BLaER1 (cell line): Measurements from ENCODE around the gene B4GALT2.

ENCODE experiments used
- H3K27ac ChIP-seq: shearing (Covaris generic); formaldehyde crosslinking; 2 replicates; pipeline ENCODE4 v1.8.1; 2022
- H3K27me3 ChIP-seq: shearing (Covaris generic); formaldehyde crosslinking; 2 replicates; pipeline ENCODE4 v1.8.1; 2022
- H3K36me3 ChIP-seq: shearing (Covaris generic); formaldehyde crosslinking; 2 replicates; pipeline ENCODE4 v1.8.1; 2022
- H3K4me1 ChIP-seq: shearing (Covaris generic); formaldehyde crosslinking; 2 replicates; pipeline ENCODE4 v1.8.1; 2022
- H3K4me2 ChIP-seq: shearing (Covaris generic); formaldehyde crosslinking; 2 replicates; pipeline ENCODE4 v1.8.1; 2022
- H3K4me3 ChIP-seq: shearing (Covaris generic); formaldehyde crosslinking; 2 replicates; pipeline ENCODE4 v1.8.1; 2022
- H3K9ac ChIP-seq: shearing (Covaris generic); formaldehyde crosslinking; 2 replicates; pipeline ENCODE4 v1.8.1; 2022
- H3K9me3 ChIP-seq: shearing (Covaris generic); formaldehyde crosslinking; 2 replicates; pipeline ENCODE4 v1.8.1; 2022
- H4K20me1 ChIP-seq: shearing (Covaris generic); formaldehyde crosslinking; 2 replicates; pipeline ENCODE4 v1.8.1; 2022
- Cebpa-rat ChIP-seq: shearing (Covaris generic); IDR thresholded peaks from 2 replicates; pipeline ENCODE4 v1.8.1; 2022

Gene B4GALT2

GRCh38 chr1:43978551-43979260 is at the start of gene B4GALT2:
Gene B4GALT2 (plus strand): TSS chr1:43979210. CDS start chr1:43981161, 1,951 bp downstream.
- Histone ChIP-seq H3K4me3 (peak within 1 kb of the TSS; percentile 86), H3K4me1 (peaks cover 61% of the 10 kb centered on the region), H3K27ac (peak within 1 kb of the TSS; percentile 93), H3K4me2 (peak within 1 kb of the TSS; percentile 94), H3K9ac (peak within 1 kb of the TSS; percentile 90), H3K36me3 (peaks cover 53% of the 10 kb centered on the region), H3K9me3 (no peaks in the 10 kb centered on the region), H3K27me3 (no peaks in the 10 kb centered on the region), H4K20me1 (peaks cover 74% of the 10 kb centered on the region)
- no peak for TF ChIP-seq Cebpa-rat

- TF ChIP-seq Cebpa-rat, result no peak
- Histone ChIP-seq H3K9ac (no peak overlapping the region), H3K27ac (no peak overlapping the region), H3K9me3 (no peaks in the 10 kb centered on the region), H3K27me3 (peaks cover 35% of the 10 kb centered on the region), H3K4me2 (no peak overlapping the region), H3K4me1 (peaks cover 36% of the 10 kb centered on the region), H3K36me3 (peaks cover 29% of the 10 kb centered on the region), H3K4me3 (no peak overlapping the region), H4K20me1 (peaks cover 19% of the 10 kb centered on the region)
These were observed 48.7 kb upstream of the B4GALT2 start for GRCh38 chr1:43930168-43930948.

- Histone ChIP-seq H3K36me3 (peaks cover 23% of the 10 kb centered on the region), H3K4me3 (no peak overlapping the region), H3K27me3 (peaks cover 41% of the 10 kb centered on the region), H4K20me1 (peaks cover 24% of the 10 kb centered on the region), H3K27ac (no peak overlapping the region), H3K4me2 (no peak overlapping the region), H3K9me3 (no peaks in the 10 kb centered on the region), H3K9ac (no peak overlapping the region), H3K4me1 (peaks cover 39% of the 10 kb centered on the region)
- no peak for TF ChIP-seq Cebpa-rat
These were observed 48.1 kb upstream of the B4GALT2 start for GRCh38 chr1:43930949-43931275.

GRCh38 chr1:43931711-43932660 is 47.0 kb upstream of the B4GALT2 start:
- H3K9ac ChIP-seq, result no peak overlapping the region; the same call in 1 of the 2 replicates
- peaks cover 32% of the 10 kb centered on the region for H4K20me1 ChIP-seq
- no peak overlapping the region; the same call in 1 of the 2 replicates for H3K27ac ChIP-seq
- no peak overlapping the region for H3K4me3 ChIP-seq
- TF ChIP-seq Cebpa-rat, result no peak
- peaks cover 51% of the 10 kb centered on the region for H3K27me3 ChIP-seq
- H3K36me3 ChIP-seq, result peaks cover 16% of the 10 kb centered on the region
- H3K9me3 ChIP-seq, result no peaks in the 10 kb centered on the region
- H3K4me2 ChIP-seq, result peak overlapping the region; percentile 71
- H3K4me1 ChIP-seq, result peaks cover 47% of the 10 kb centered on the region

- H3K4me1 ChIP-seq, result peaks cover 47% of the 10 kb centered on the region
- H3K4me2 ChIP-seq, result peak overlapping the region; percentile 71
- no peak overlapping the region for H3K4me3 ChIP-seq
- TF ChIP-seq Cebpa-rat, result no peak
- peaks cover 41% of the 10 kb centered on the region for H4K20me1 ChIP-seq
- H3K27me3 ChIP-seq, result peaks cover 60% of the 10 kb centered on the region
- no peaks in the 10 kb centered on the region for H3K9me3 ChIP-seq
- H3K9ac ChIP-seq, result no peak overlapping the region
- peaks cover 22% of the 10 kb centered on the region for H3K36me3 ChIP-seq
- H3K27ac ChIP-seq, result no peak overlapping the region
These were observed 46.1 kb upstream of the B4GALT2 start for GRCh38 chr1:43932786-43933385.

GRCh38 chr1:43933386-43934100 is 45.5 kb upstream of the B4GALT2 start, which contains the start of gene ARTN:
Gene ARTN (plus strand): TSS chr1:43933801. CDS start chr1:43935657, 1,856 bp downstream.
- peaks cover 28% of the 10 kb centered on the region for H3K36me3 ChIP-seq
- H4K20me1 ChIP-seq, result peaks cover 47% of the 10 kb centered on the region
- no peak for TF ChIP-seq Cebpa-rat
- H3K4me1 ChIP-seq, result peaks cover 47% of the 10 kb centered on the region
- H3K4me2 ChIP-seq, result peak within 1 kb of the TSS; percentile 71
- no peaks in the 10 kb centered on the region for H3K9me3 ChIP-seq
- no peak within 1 kb of the TSS for H3K27ac ChIP-seq
- 0 out of 2 replicates have a peak within 1 kb of the TSS, but pooled peaks have one; percentile 33 for H3K9ac ChIP-seq
- peaks cover 65% of the 10 kb centered on the region for H3K27me3 ChIP-seq
- peak within 1 kb of the TSS; percentile 43; the same call in 1 of the 2 replicates for H3K4me3 ChIP-seq

GRCh38 chr1:43934101-43934985 is 44.7 kb upstream of the B4GALT2 start:
- Histone ChIP-seq H3K27me3 (peaks cover 65% of the 10 kb centered on the region), H3K4me2 (peak overlapping the region; percentile 71), H4K20me1 (peaks cover 51% of the 10 kb centered on the region), H3K9me3 (no peaks in the 10 kb centered on the region), H3K9ac (no peak overlapping the region), H3K36me3 (peaks cover 31% of the 10 kb centered on the region), H3K4me3 (no peak overlapping the region), H3K4me1 (peaks cover 47% of the 10 kb centered on the region), H3K27ac (no peak overlapping the region)
- TF ChIP-seq Cebpa-rat, result no peak

GRCh38 chr1:43934986-43935324 is 44.1 kb upstream of the B4GALT2 start:
- H3K4me2 ChIP-seq, result no peak overlapping the region

More at GRCh38 chr1:43934986-43935324, 44.1 kb upstream of the B4GALT2 start:
- H3K4me1 ChIP-seq, result peaks cover 47% of the 10 kb centered on the region
- H3K27me3 ChIP-seq, result peaks cover 65% of the 10 kb centered on the region
- TF ChIP-seq Cebpa-rat, result no peak
- no peak overlapping the region for H3K9ac ChIP-seq
- H3K27ac ChIP-seq, result no peak overlapping the region
- H3K9me3 ChIP-seq, result no peaks in the 10 kb centered on the region
- peaks cover 51% of the 10 kb centered on the region for H4K20me1 ChIP-seq
- no peak overlapping the region for H3K4me3 ChIP-seq
- H3K36me3 ChIP-seq, result peaks cover 26% of the 10 kb centered on the region
